ENCODE measurements around the gene BMP15. TPM values are rescaled to one million over a fixed set of nuclear protein-coding genes. Genes with fewer than 3 reads are reported as not detected.

BMP15 gene
- total RNA-seq, 2 experiments from 2014 or later, result not detected

GRCh38 chrX:50927127-50927526, 16.6 kb downstream of the BMP15 start:
- no peaks in the 10 kb centered on the region for H3K9me3 Mint-ChIP-seq (ENCODE audit: low read depth)
- no peak for ATAC-seq
- CTCF ChIA-PET, result no interaction called here
- H3K4me1 Mint-ChIP-seq, result no peaks in the 10 kb centered on the region
- H3K36me3 Mint-ChIP-seq, result no peaks in the 10 kb centered on the region
- H3K27me3 Mint-ChIP-seq, result no peaks in the 10 kb centered on the region
- H3K27ac Mint-ChIP-seq, result no peak overlapping the region
- no peak for DNase-seq
- no peak overlapping the region for H3K4me3 Mint-ChIP-seq

GRCh38 chrX:50941638-50942037, 31.1 kb downstream of the BMP15 start:
- ATAC-seq (no peak), DNase-seq (no peak)
- no peaks in the 10 kb centered on the region for H3K9me3 Mint-ChIP-seq (ENCODE audit: low read depth)
- H3K36me3 Mint-ChIP-seq, result no peaks in the 10 kb centered on the region
- H3K4me1 Mint-ChIP-seq, result no peaks in the 10 kb centered on the region
- H3K27ac Mint-ChIP-seq, result no peak overlapping the region
- CTCF ChIA-PET, result interaction anchor here (1.9 kb wide), 1 partner anchor 250 kb away, joined by 4 read pairs; no protein-coding TSS in a partner anchor
- H3K4me3 Mint-ChIP-seq, result no peak overlapping the region
- H3K27me3 Mint-ChIP-seq, result peaks cover 6% of the 10 kb centered on the region

DNA sequence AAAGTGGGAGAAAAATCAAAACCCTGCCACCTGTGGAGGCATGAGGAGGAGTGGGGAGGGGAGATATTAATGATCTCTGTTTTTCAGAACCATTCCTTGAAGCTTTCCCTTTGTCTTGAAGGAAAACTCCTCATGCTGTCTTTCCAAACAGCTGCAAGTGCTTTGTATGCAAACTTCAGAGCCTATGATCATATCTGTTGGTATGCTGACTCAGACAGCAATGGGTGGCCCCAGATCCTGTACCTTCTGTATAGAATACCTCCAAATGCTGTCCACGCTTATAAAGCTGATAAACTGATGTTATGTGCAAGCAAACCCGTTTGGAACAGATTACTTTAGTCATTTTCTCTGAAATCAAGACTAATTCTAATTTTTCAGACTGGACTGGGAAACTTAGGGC, 31.9 kb downstream of the BMP15 start:
- Mint-ChIP-seq H3K4me3 (no peak overlapping the region), H3K27me3 (peaks cover 6% of the 10 kb centered on the region), H3K36me3 (no peaks in the 10 kb centered on the region), H3K27ac (no peak overlapping the region), H3K9me3 (ENCODE audit: low read depth) (no peaks in the 10 kb centered on the region), H3K4me1 (no peaks in the 10 kb centered on the region)
- CTCF ChIA-PET, result interaction anchor here (1.9 kb wide), 1 partner anchor 251 kb away, joined by 4 read pairs; no protein-coding TSS in a partner anchor
- ATAC-seq (no peak), DNase-seq (no peak)

DNA sequence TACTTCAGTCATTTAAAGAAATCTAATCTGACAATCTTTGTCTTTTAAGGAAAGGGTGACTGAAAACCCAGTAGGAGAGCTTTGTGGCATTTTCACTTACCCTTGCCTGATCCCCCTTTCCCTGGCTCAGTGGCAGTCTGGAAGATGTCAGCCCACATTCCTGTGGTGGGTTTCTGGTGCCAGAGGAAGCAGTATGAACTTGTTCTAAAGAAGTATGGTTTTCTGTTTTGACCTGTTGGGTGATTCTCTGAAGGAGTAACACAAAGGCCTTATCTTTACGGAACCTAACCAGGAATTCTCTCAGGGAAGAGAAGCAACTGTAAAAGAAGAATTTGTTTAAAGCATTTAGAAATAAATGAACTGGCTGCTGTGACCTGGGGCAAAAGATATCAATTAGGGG, 41.9 kb downstream of the BMP15 start:
- DNase-seq (no peak), ATAC-seq (no peak)
- H3K27ac Mint-ChIP-seq, result no peak overlapping the region
- no peak overlapping the region for H3K4me3 Mint-ChIP-seq
- no peaks in the 10 kb centered on the region for H3K4me1 Mint-ChIP-seq
- no peaks in the 10 kb centered on the region for H3K27me3 Mint-ChIP-seq
- H3K36me3 Mint-ChIP-seq, result no peaks in the 10 kb centered on the region
- H3K9me3 Mint-ChIP-seq (ENCODE audit: low read depth), result no peaks in the 10 kb centered on the region
- CTCF ChIA-PET, result interaction anchor here (1.1 kb wide), 1 partner anchor 18 kb away, joined by 3 read pairs; no protein-coding TSS in a partner anchor

GRCh38 chrX:50953832-50954231, 43.3 kb downstream of the BMP15 start:
- H3K9me3 Mint-ChIP-seq (ENCODE audit: low read depth), result no peaks in the 10 kb centered on the region
- H3K4me1 Mint-ChIP-seq, result no peaks in the 10 kb centered on the region

DNA sequence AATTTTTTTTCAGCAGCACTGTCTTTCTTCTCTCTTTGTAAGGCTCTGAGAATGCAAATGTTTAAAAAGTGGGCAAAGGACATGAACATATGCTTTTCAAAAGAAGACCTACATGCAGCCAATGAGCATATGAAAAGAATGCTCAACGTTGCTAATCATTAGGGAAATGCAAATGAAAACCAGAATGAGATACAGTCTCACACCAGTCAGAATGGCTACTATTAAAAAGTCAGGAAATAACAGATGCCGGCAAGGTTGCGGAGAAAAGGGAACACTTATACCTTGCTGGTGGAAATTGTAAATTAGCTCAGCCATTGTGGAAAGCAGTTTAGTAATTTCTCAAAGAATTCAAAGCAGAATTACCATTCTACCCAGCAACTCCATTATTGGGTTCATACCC, 51.6 kb downstream of the BMP15 start:
- H3K4me3 Mint-ChIP-seq, result no peak overlapping the region
- no peaks in the 10 kb centered on the region for H3K4me1 Mint-ChIP-seq
- no peak for DNase-seq
- H3K27me3 Mint-ChIP-seq, result no peaks in the 10 kb centered on the region
- CTCF ChIA-PET, result no interaction called here
- no peaks in the 10 kb centered on the region for H3K9me3 Mint-ChIP-seq (ENCODE audit: low read depth)
- H3K27ac Mint-ChIP-seq, result no peak overlapping the region
- ATAC-seq, result no peak
- H3K36me3 Mint-ChIP-seq, result no peaks in the 10 kb centered on the region

More at GRCh38 chrX:50953832-50954231, 43.3 kb downstream of the BMP15 start:
- ATAC-seq, result no peak
- Mint-ChIP-seq H3K27ac (no peak overlapping the region), H3K36me3 (no peaks in the 10 kb centered on the region), H3K4me3 (no peak overlapping the region), H3K27me3 (no peaks in the 10 kb centered on the region)
- CTCF ChIA-PET, result no interaction called here
- no peak for DNase-seq

DNA sequence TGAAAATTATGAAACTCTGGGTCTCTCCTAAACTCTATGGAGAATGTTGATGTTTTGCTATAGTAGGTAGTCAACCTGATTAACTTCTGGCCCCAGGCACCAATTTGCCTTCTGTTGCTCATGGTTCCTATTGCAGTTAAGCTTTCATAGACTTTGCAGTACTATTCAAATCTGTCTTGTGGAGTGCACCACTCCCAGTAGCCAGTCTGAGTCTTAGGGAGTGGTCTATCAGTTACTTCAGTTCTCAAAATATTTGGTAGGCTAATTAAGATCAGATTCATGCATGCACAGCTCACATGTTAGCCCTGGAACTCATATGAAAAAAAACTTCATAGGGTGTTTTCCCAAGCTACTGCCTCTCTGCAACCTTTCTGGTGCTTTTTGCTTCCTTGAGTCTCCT, 53.3 kb downstream of the BMP15 start:
- Mint-ChIP-seq H3K27me3 (no peaks in the 10 kb centered on the region), H3K27ac (no peak overlapping the region), H3K36me3 (no peaks in the 10 kb centered on the region), H3K4me1 (no peaks in the 10 kb centered on the region), H3K9me3 (ENCODE audit: low read depth) (no peaks in the 10 kb centered on the region), H3K4me3 (no peak overlapping the region)
- CTCF ChIA-PET, result no interaction called here
- no peak for DNase-seq
- no peak for ATAC-seq

Other genes starting within 250 kb of the BMP15 start
- not detected for gene SHROOM4, start 96.5 kb upstream of the BMP15 start, total RNA-seq